Panc1 (cell line): ENCODE measurements around the gene ENPP6.

ENCODE experiments used
- CTCF ChIP-seq: fragments of 450-650 bp; IDR thresholded peaks from 2 replicates; pipeline ENCODE4 v1.5.1; 2017; ENCODE audit warnings: mild to moderate bottlenecking
- POLR2AphosphoS5 ChIP-seq: IDR thresholded peaks from 2 replicates; pipeline ENCODE4 v1.6.1; 2012; ENCODE audit warnings: mild to moderate bottlenecking, low read depth, low read length, moderate library complexity

GRCh38 chr4:184150102-184150839, 67.4 kb downstream of the ENPP6 start:
- TF ChIP-seq CTCF (no peak), POLR2AphosphoS5 (no peak)
